Caki2 (cell line): ENCODE results near the gene CRYAA. TPM values are rescaled to one million over a fixed set of nuclear protein-coding genes. Genes with fewer than 3 reads are reported as not detected.
A peak's percentile ranks its signal among the peaks of the same experiment; 100 is the strongest.
"Not testable (repeated sequence)": the region's sequence is repeated elsewhere in the genome, so short reads cannot be mapped to it uniquely, and the experiment has no call there.

Experiments
- DNase-seq: peaks from one replicate; pipeline ENCODE4 v3.0.0-alpha.2; 2015; ENCODE audit warnings: low read depth
- in situ Hi-C: cut with HindIII; loops from 2 replicates; pipeline ENCODE4 v1.10.0; 2016; ENCODE audit warnings: low sequenced_read_pairs, low pct_unique_long_range_greater_than_20kb, mixed read lengths
- total RNA-seq: library from RNA; depleted of rRNA; stranded (reverse); fragments of >200 nt; shearing (Covaris generic); gene quantifications from 2 replicates; pipeline ENCODE4 v1.2.3, GENCODE V29; 2014; ENCODE audit warnings: low replicate concordance

The CRYAA gene
- total RNA-seq, 1 experiment from 2014 or later: not detected

DNA sequence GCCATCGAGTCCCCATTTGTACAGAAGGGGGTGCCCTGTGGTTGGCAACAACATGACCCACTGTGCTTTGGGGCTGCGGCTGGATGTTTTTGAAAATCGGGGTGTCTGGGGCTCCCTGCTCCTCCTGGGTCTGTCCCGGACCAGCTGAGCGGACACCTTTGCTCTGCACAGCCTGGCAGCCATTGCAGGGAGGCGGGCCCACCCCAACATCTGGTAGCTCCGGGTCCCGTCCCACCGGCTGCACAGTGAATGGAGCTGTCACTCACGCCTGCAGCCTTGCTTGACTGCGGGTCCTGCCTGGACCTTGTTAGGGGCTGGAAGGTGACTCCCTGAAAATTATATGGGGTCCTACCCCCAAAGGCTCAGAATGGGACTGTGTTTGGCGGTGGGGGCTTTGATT, 5.1 kb downstream of the CRYAA start:
- in situ Hi-C loops: not testable (repeated sequence)

GRCh38 chr21:43174998-43175397, 6.2 kb downstream of the CRYAA start:
- in situ Hi-C loops, DNase-seq: not testable (repeated sequence)

More for the DNA sequence above, 5.1 kb downstream of the CRYAA start:
- DNase-seq: not testable (repeated sequence)

DNA sequence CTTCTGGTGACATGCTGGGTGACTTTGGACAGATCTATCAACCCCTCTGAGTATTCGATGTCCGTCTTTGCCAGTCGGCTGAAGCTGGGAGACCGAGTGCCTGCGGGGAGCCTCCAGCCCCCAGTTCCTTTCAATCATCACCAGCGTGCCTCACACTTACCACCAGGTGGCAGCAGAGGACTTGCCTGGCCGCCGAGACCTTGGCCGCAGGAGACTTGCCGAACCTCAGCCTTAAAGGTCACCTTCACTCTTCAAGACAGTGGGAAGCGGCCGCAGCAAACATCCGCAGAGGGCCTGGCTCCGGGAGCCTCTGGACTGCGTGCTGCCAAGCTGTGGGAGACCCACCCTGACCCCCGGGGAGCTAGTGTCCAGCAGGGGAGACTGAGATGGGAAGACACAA, 7.8 kb downstream of the CRYAA start:
- DNase-seq, in situ Hi-C loops: not testable (repeated sequence)

- DNase-seq, in situ Hi-C loops: not testable (repeated sequence)
Observed at GRCh38 chr21:43177043-43177906, 8.5 kb downstream of the CRYAA start.

DNA sequence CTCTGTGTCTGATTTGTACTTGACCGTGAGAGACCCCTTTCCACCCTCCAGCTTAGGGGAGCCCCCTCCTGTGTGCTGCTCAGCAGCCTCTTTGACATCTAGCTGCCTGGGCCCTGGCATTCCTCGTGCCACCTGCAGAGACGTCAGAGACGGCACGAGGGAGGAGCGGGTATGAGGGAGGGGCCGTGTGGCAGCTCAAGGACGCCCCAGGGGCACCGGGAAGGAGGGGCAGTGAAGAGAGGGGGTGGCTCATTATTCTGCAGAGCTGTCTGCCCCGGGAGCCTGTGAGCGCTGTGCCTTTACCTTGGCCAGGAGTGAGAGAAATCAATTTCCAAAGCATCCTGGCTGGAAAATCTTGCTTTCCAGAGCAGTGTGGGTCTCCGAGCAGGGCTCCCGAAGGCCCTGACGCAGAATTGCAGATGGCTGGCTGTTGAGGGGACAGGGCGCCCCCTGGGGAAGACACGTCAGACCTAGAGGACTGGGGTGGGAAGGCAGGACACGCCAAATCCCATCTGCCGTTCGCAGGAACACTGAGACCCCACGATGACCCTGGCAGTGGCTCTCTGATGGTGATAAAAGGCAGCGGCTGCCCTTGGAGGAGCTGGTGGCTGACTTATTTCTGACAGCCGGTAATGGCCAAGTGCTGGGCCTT, 9.5 kb downstream of the CRYAA start:
- in situ Hi-C loops, DNase-seq: not testable (repeated sequence)

DNA sequence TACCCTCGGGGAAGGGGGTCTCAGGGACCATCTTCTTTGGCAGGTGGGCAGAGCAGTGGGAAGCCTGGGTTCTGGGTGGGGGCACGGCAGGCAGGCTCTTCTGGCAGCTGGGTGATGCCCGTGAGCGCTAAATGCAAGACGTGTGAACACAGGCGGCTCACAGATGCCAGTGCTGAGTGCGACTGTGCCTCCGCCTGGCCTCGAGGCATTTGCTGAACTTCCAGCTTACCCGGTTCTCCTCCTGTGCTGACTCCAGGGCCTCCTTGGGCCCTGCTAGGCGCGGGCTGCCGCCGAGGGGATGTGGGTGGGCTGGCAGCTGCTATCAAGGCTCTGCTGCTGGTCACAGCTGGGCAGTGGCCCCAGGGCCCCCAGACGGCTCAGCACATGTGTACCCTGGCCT, 12.2 kb downstream of the CRYAA start:
- in situ Hi-C loops, DNase-seq: not testable (repeated sequence)

DNA sequence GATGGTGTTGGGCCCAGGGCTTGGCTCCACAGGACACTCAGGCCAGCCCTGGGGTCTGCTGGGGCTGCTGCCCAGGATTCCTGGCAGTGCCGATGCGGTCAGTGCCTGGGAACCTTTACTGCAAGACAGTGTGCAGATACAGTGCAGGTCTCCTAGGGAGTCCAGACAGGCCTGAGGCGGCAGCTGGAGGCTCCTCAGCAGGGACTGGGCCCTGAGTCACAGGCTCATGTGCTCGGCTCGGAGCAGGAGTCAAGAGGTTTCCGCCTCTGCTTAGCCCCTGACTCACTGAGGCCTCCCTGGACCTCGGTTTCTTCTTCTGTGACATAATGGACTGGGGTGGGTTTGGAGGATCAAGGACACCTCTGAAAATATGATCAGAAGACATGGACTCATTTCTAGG, 18.5 kb downstream of the CRYAA start:
- in situ Hi-C loops, DNase-seq: not testable (repeated sequence)

- no peak for DNase-seq
- in situ Hi-C loops: no loop called here
Observed at GRCh38 chr21:43187715-43188114, 18.9 kb downstream of the CRYAA start.

DNA sequence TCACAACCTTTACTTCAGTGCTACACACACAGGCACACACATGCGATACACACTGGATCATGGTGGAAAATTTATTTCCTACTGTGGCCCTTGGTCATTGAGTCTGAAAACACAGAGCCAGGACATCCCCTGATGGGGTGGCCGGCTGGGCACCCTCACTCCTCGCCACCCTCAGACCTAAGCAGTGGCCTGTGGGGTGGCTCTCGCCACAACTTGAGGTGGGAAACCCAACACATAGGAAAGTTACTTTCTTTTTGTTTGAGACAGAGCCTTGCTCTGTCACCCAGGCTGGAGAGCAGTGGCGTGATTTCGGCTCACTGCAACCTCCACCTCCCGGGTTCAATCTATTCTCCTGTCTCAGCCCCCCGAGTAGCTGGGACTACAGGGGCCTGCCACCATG, 19.4 kb downstream of the CRYAA start:
- in situ Hi-C loops: no loop called here
- no peak for DNase-seq

DNA sequence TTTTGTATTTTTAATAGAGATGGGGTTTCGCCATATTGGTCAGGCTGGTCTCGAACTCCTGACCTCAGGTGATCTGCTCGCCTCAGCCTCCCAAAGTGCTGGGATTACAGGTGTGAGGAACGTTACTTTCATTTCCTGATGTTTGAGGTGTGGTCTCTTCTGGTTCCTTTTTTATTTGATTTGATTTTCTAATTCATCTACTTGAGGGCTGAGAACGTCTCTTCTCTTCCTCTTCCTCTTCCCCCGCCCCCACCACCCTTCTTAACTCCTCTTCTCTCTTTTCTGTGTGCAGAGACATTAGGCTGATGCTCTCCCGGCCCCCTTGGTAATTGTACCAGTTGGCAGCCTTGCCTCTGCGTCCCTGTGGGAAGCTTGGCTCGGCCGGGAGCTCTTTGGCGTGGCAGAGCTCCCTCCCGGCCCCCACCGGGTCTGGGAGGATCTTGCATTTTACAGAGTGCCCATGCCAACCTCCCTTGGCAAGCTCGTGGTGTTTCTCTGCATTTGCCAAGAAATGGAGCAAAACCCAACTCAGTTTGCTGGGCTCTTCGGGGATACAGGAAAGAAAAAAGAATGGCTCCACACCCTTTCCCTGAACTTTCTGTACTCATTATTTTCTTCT, 19.9 kb downstream of the CRYAA start:
- no peak for DNase-seq
- in situ Hi-C loops: no loop called here

- in situ Hi-C loops: no loop called here
- DNase-seq: no peak
Observed at GRCh38 chr21:43189936-43190335, 21.1 kb downstream of the CRYAA start.

- DNase-seq: no peak
- in situ Hi-C loops: no loop called here
Observed at GRCh38 chr21:43190544-43190943, 21.7 kb downstream of the CRYAA start.

GRCh38 chr21:43190951-43191350, 22.1 kb downstream of the CRYAA start:
- no peak for DNase-seq
- in situ Hi-C loops: no loop called here

DNA sequence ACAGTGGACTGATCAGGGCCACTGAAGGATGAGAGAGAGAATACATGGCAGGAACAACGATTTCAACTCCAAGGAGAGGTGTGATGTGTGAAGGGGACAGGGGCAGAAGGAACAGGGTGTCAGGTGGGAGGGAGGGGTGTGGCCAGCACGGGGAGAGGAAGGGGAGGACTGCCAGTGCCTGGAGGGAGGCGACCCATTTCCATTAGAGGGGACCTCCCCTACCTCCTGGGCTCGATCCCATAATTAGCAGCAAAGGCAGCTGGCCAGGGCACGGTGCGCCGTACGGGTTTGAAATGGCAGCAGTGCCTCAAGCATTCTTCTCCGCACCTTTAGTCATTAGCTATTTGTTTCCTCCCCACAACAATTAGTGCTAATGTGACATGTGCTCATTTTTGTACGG, 22.7 kb downstream of the CRYAA start:
- in situ Hi-C loops: no loop called here
- no peak for DNase-seq

DNA sequence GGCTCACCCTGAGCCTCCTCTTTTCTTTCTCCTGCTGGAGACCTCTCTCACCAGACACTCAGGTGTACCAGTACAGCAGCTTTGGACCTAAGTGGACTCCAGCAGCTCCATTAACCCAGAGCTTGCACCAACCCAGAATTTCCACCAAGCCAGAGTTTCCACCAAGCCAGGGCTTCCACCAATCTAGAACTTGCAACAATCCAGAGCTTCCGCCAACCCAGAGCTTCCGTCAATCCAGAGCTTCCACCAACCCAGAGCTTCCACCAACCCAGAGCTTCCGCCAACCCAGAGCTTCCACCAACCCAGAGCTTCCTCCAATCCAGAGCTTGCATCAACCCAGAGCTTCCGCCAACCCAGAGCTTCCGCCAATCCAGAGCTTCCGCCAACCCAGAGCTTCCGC, 23.2 kb downstream of the CRYAA start:
- no peak for DNase-seq
- in situ Hi-C loops: no loop called here

DNA sequence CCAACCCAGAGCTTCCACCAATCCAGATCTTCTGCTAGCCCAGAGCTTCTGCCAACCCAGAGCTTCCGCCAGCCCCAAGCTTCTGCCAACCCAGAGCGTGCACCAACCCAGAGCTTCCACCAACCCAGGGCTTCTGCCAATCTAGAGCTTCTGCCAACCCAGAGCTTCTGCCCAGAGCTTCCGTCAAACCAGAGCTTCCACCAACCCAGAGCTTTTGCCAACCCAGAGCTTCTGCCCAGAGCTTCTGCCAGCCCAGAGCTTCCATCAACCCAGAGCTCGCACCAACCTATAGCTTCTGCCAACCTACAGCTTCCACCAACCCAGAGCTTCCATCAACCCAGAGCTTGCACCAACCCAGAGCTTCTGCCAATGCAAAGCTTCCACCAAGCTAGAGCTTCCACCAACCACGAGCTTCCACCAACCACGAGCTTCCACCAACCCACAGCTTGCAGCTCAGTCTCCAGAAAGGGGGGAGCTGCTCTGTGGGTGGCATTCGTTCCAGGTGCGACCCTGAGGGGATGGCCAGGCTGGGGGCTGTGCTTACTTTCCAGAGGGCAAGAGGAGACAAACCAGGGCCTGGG, 23.8 kb downstream of the CRYAA start:
- in situ Hi-C loops: no loop called here
- no peak for DNase-seq

DNA sequence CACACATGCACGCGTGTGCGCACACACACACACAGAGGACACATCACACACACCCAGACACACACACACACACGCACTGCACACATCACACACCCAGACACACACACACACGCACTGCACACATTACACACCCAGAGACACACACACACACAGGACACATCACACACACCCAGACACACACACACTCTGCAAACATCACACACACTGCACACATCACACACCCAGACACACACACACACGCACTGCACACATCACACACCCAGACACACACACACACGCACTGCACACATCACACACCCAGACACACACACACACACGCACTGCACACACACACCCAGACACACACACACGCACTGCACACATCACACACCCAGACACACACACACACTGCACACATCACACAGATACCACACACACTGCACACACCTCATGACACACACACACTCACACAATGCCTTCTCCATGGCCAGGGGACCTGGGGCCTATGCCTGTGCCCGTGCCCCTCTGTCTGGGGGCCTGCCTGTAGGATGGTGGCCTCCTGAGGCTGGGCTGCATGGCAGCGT, 24.4 kb downstream of the CRYAA start:
- in situ Hi-C loops: no loop called here
- no peak for DNase-seq

GRCh38 chr21:43193651-43194302, 25.0 kb downstream of the CRYAA start:
- peak; percentile 17 for DNase-seq
- in situ Hi-C loops: no loop called here
